ENCODE data around the gene IL4I1.

IL4I1 gene

GRCh38 chr19:49850221-49850486 is 46.5 kb downstream of the IL4I1 start:
- DNase-seq (ENCODE audit: low read depth), result no peak

GRCh38 chr19:49849433-49850220 is 47.1 kb downstream of the IL4I1 start:
- DNase-seq (ENCODE audit: low read depth), result no peak

- DNase-seq (ENCODE audit: low read depth), result no peak
Observed at GRCh38 chr19:49848938-49849337, 47.7 kb downstream of the IL4I1 start.

- peak; percentile 75 for DNase-seq (ENCODE audit: low read depth)
Observed at GRCh38 chr19:49847731-49848696, 48.7 kb downstream of the IL4I1 start.

- DNase-seq (ENCODE audit: low read depth), result no peak
Observed at GRCh38 chr19:49846408-49846807, 50.3 kb downstream of the IL4I1 start.

GRCh38 chr19:49845414-49845813 is 51.3 kb downstream of the IL4I1 start:
- no peak for DNase-seq (ENCODE audit: low read depth)

- DNase-seq (ENCODE audit: low read depth), result no peak
Observed at GRCh38 chr19:49844138-49845095, 52.3 kb downstream of the IL4I1 start.

GRCh38 chr19:49843265-49843664 is 53.4 kb downstream of the IL4I1 start:
- DNase-seq (ENCODE audit: low read depth), result no peak

- DNase-seq (ENCODE audit: low read depth), result no peak
Observed at GRCh38 chr19:49840736-49841249, 55.9 kb downstream of the IL4I1 start.

- no peak for DNase-seq (ENCODE audit: low read depth)
Observed at GRCh38 chr19:49840321-49840720, 56.4 kb downstream of the IL4I1 start.

- DNase-seq (ENCODE audit: low read depth), result no peak
Observed at GRCh38 chr19:49839713-49840112, 57.0 kb downstream of the IL4I1 start.
